Suppressor macrophage treated with lipopolysaccharide for 1 hour (primary cell): ENCODE data around the gene ALDH3A2.

ENCODE experiments used
- DNase-seq, 3 donors: peaks; one replicate each; pipeline ENCODE4 v3.0.0-alpha.2; 2020 to 2022

Gene ALDH3A2

DNA sequence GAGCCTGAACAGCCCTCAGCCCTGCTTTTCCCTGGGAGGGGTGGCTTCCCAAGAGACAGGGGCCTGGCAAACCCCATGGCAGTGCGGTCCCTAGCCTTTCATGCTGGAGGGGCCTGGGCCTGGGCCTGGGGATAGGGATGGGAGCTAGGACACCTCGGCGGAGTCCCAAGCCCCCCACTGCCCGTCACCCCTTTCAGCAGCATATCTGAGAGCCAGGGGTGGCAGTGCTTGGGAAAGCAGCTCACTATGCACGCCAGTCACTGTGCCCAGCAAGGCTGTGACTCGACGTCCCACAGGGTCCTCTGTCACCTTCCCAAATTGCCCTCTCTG lies 68.4 kb downstream of the ALDH3A2 start:
- DNase-seq = no peak

DNA sequence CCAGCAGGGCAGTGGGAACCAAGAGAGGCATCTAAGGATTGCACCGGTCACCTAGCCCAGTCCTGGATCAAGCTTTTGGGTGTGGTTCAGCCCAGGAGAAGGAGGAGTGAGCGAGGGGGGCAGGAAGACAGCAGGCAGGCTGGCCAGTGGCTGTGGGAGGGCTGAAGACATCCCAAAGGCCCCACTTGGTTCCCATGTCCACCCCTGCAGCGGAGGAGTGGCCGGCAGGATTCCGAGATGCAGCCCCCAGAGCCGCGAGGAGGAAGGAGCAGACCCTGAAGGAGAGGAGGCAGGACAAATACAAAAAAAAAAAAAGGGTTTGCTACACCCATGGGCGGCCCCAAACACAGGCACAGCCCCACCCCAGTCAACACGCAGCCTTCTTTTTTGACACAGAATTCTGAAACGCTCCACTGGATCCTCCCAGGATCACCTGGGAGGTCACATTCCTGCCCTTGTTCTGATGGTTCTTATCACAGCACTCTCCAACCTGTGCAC lies 68.9 kb downstream of the ALDH3A2 start:
- DNase-seq = no peak

DNA sequence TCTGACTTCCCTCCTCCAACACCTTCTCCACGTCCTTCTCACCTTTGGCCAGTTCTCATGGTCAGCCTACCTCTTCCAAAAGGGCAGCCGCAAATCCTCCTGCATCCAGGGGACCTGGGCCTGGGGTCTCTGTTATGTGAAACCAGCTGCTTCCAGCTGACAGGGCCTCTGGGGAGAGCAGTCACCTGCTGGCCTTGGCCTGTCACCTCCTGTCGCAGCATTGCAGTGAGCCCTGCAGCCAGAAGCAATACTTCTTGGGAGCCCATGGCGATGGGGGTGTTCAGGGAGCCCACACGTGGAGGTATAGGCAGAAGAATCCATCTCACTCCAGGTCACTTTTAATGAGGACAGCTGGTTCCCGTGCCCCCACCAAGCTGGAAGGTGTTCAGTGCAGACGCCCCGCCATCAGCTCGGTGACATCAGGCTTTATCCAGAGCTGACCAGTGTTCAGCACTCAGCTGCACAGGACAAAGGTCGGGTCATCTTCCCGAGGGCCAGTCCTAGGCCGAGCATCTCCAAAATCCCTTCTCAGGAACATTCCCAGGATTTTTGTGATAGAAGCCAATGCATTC lies 69.6 kb downstream of the ALDH3A2 start:
- DNase-seq = no peak

DNA sequence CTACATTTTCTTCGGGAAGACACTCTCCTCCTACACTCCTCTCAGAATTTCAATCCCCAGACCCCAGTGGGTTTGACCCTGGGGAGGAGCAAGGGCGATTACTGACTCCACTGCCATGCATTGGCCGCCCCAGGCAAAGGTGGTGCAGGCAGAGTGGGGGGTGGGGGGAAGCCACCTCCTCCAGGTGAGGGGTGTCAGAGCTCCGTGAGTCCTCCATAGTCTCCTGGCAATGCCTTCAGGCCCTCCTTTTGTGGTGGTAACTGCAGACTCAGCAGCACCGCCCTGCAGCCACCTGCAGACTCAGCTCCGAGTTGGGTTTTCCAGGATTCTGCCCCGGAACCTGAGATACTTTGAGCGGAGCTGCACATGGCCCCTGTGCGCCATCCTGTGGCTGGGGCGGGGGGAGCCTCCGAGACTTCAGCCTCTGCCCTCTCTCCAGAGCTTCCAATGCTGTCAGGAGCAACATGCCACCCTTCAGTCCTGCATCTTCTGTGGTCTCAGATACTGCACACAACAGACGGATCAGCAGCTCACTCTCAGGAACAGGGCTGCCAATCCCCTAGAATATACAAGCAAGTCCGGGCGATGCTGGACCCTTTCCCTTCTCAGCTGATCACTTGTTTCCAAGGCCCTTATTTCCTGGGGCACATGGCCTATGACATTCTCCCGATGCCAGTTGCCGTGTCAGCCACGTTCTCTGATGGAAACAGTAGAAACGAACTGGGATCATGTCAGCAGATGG lies 70.2 kb downstream of the ALDH3A2 start:
- no peak for DNase-seq

DNA sequence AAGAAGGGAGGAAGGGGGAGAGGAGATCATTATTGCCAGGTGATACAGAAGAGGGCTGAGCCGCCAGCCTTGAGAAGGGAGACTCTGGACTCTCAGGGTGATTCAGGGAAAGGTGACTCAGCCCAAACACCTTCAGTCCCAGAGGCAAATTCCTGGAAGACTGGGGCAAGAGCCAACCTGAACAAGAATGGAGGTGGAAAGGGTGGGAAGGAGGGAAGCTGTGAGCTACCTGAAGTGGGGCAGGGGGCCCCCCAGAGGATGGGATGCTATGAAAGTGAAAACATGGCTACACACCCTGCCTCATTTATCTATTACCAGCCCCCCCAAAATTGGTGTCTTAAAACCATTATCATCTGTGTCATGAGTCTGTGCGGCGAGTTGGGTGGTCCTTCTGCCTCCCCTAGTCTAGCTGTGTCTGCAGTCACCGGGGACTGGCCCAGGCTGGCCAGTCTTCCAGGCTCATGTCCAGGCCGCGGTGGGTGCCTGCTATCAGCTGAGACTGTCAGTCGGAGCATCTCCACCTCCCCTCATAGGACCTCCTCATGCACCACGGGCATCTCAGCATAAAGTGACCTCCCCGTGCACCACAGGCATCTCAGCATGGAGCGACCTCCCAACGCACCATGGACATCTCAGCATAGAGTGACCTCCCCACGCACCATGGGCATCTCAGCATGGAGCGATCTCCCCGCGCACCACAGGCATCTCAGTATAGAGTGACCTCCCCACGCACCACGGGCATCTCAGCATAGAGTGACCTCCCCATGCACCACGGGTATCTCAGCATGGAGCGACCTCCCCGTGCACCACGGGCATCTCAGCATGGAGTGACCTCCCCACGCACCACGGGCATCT lies 71.0 kb downstream of the ALDH3A2 start:
- no peak for DNase-seq

DNA sequence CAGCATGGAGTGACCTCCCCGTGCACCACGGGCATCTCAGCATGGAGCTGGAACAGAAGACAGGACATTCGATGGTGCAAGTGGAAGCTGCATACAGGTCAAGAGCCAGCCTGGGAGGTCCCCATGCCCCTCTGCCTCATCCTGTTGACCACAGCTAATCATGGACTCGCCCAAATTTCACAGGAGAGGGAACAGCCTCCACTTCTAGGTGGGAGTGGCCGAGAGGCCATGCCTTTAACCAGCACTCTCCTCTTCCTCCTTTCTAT lies 71.6 kb downstream of the ALDH3A2 start:
- DNase-seq = peak; percentile 33 to 40 (median 39)

DNA sequence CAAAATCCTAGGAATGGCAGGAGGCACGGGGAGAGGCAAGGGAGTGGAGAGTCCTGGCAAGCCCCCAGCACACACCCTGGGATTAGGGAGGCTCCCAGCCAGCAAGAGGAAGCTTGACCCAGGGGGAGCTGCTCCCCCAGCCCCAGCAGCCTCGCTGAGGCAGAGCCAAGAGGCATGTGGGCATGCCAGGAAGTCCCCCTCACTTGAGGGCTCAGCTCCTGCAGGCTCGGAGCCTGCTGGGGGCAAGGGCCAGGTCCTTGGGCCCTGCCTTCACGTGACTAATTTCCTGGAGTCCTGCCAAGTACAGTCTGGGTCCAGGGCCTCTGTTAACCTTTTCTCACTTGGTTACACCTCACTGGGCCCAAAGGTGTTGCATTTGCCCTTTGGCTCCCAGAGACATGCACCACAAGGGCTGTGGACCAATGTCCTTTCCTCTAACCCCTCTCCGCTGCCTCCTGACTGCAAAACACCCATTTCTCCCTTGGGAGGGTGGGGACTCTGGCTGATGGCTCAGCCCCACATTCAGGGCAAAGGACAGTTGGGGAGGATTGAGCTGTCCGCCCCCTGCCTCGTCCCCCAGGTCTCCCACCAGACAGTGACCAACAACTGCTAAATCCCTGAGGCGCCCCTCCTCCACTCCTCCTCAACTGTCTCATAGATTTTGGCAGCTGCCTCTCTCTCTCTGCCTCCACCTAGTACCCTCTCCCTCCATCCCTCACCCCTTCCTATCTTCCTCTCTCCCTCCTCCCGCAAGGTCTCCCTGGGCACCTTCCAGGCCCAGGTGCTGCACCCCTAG lies 72.3 kb downstream of the ALDH3A2 start:
- no peak for DNase-seq

DNA sequence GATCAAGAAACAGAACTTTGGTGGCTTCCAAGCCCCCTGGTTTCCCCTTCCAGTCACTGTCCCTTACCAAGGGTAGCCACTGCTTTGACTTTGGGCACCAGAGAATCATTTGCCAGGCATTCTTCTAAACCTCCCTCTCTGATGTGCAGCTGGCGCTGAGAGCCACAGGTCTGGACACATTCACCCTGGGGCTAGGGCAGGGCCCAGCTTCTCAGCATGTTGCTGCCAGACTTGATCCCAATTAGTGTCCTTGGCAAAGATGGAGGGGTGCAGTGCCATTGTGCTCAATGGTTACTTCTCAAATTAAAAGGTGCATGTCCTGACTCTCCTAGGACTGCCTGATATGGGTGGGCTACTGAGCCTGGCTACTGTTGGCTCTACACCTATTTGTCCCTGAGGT lies 75.4 kb downstream of the ALDH3A2 start:
- DNase-seq = no peak

DNA sequence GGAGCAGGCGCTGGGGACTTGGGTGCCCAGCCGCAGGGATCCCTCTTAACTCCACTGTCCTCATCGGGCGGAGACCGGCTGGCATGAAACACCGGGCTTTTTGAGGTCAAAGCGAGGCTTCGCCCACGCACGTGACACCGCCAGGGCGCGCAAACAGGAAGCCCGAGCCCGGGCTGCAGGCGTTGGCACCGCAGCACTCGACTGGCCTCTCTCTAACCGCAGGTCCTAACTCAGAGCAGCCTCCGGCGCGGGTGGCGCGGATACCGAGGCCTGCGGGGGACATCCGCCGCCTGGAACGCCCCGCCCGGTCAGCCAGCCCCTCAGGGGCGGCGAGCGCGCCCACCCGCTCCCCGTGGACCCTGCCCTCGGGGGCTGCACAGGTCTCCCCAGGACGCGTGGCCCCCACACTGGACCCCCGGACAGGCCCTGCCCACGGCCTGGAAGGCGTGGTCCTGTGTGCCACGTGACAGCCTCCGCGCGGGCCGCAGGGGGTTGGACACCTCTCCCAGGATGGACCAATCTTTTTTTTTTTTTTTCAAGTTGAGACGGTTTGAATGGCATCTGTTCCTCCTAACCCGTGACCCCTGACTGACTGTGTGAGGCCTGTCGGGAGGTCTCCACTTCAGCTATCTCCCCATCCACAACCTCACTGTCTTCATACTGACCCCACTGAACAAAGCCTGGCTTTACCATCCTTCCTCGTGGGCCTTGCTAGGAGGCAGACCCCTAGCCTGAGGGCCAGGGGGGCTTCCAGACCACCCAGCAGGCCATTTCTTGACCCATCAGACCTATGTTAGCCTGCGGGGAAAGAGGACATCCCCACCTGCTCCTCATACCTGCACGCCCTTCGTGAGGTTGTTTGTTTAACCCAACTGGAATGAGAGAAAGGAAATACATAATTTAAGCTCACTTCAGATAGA lies 76.2 kb downstream of the ALDH3A2 start:
- peak; percentile 97 to 98 (median 97) for DNase-seq

DNA sequence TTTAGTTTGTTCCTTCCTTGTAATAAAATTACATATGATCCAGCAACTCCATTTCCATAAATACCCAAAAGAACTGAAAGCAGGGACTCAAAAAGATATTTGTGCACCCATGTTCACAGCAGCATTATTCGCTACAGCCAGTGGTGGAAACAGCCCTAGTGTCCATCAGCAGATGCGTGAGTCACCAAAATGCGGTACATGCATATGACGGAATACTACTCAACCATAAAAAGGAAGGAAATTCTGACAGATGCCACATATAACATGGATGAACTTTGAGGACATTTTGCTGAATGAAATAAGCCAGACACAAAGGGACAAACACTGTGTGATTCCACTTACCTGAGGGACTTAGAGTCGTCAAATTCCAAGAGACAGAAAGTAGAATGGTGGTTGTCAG lies 76.9 kb downstream of the ALDH3A2 start:
- peak; percentile 83 to 94 (median 90) for DNase-seq

DNA sequence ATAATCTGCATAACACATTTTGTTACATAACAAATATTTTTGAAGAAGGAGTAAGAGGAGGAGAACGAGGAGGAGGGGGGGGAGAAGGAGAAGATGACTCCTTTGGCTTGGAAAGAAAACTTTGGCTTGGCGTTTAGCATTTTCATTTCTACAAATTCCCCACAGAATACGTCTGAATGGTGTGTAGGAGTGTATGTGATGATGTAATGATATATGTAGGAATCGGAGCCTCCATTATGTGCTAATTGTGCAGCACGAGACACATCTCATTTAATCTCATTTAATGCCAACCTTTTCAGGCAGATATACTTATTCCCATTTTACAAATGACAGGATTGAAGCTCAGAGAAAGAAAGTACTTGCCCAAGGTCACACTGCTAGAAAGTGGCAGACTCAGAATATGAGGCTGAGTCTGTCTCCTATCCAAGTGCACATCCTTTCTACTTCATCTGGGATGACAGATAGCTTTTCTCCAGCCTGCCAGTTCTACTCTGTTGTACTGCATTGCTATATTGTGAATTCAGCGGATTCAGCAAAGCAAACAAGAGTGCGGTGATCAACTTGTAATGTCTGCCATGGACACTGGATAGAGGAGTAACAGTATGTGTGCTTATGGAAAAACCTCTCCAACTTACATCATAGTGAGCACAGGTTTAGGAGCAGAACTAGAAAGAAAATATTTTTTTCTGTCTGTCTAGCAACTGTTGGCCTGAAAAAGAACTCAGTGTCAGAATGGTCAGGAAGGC lies 78.3 kb downstream of the ALDH3A2 start:
- peak; percentile 71 to 86 (median 82) for DNase-seq
